HTR-8/SVneo (cell line): ENCODE measurements around the gene RSBN1L.

Experiments
- DNase-seq: peaks from one replicate; pipeline ENCODE4 v3.0.0; 2011; ENCODE audit warnings: low spot score, mixed read lengths; ENCODE audit not compliant: insufficient read length
- FAIRE-seq: peaks from 2 replicates; lab custom pipeline; 2011; peaks lifted over from hg19 to GRCh38; lab: Jason Lieb, UNC

The RSBN1L gene

GRCh38 chr7:77798394-77799077 is 102.3 kb downstream of the RSBN1L start, which contains the start of the genes PHTF2 and TMEM60:
Gene PHTF2 (plus strand): TSS chr7:77798773.
Gene TMEM60 (minus strand): TSS chr7:77798434. CDS start chr7:77794373, 4,061 bp downstream.
- peak; percentile 89 for DNase-seq
- no peak for FAIRE-seq

GRCh38 chr7:77799078-77799964 is 103.1 kb downstream of the RSBN1L start:
- DNase-seq = no peak

GRCh38 chr7:77800158-77800557 is 103.9 kb downstream of the RSBN1L start:
- DNase-seq = no peak
- FAIRE-seq = no peak

More at GRCh38 chr7:77799078-77799964, 103.1 kb downstream of the RSBN1L start:
- FAIRE-seq = no peak

GRCh38 chr7:77800730-77801129 is 104.5 kb downstream of the RSBN1L start:
- DNase-seq (no peak), FAIRE-seq (no peak)

GRCh38 chr7:77802557-77803405 is 106.5 kb downstream of the RSBN1L start:
- DNase-seq (no peak), FAIRE-seq (no peak)

- DNase-seq (no peak), FAIRE-seq (no peak)
These were observed 110.2 kb downstream of the RSBN1L start for GRCh38 chr7:77806425-77806824.

- DNase-seq (no peak), FAIRE-seq (no peak)
These were observed 112.3 kb downstream of the RSBN1L start for GRCh38 chr7:77808517-77808916.

GRCh38 chr7:77811516-77812289 is 115.4 kb downstream of the RSBN1L start:
- no peak for DNase-seq
- FAIRE-seq = no peak

GRCh38 chr7:77812290-77812685 is 116.0 kb downstream of the RSBN1L start:
- no peak for FAIRE-seq

GRCh38 chr7:77813180-77813579 is 116.9 kb downstream of the RSBN1L start:
- DNase-seq (no peak), FAIRE-seq (no peak)

More at GRCh38 chr7:77812290-77812685, 116.0 kb downstream of the RSBN1L start:
- DNase-seq = no peak

- no peak for DNase-seq
These were observed 122.8 kb downstream of the RSBN1L start for GRCh38 chr7:77819021-77819420.

GRCh38 chr7:77820967-77821366 is 124.7 kb downstream of the RSBN1L start:
- FAIRE-seq (no peak), DNase-seq (no peak)

More at GRCh38 chr7:77819021-77819420, 122.8 kb downstream of the RSBN1L start:
- no peak for FAIRE-seq

GRCh38 chr7:77822269-77822668 is 126.0 kb downstream of the RSBN1L start:
- FAIRE-seq = no peak
- DNase-seq = no peak

GRCh38 chr7:77823787-77824186 is 127.5 kb downstream of the RSBN1L start:
- FAIRE-seq = no peak

GRCh38 chr7:77824636-77825035 is 128.4 kb downstream of the RSBN1L start:
- FAIRE-seq = no peak
- DNase-seq = no peak

More at GRCh38 chr7:77823787-77824186, 127.5 kb downstream of the RSBN1L start:
- no peak for DNase-seq

- no peak for FAIRE-seq
- no peak for DNase-seq
These were observed 128.9 kb downstream of the RSBN1L start for GRCh38 chr7:77825131-77825530.

GRCh38 chr7:77826300-77826699 is 130.0 kb downstream of the RSBN1L start:
- DNase-seq = no peak
- FAIRE-seq = no peak

- DNase-seq (no peak), FAIRE-seq (no peak)
These were observed 131.7 kb downstream of the RSBN1L start for GRCh38 chr7:77827999-77828398.

GRCh38 chr7:77830649-77831355 is 134.5 kb downstream of the RSBN1L start:
- FAIRE-seq (no peak), DNase-seq (no peak)
